CD4-positive, alpha-beta T cell treated with Interleukin-4 for 4 hours (primary cell): ENCODE results near the gene KCNJ3.

Experiments
- DNase-seq: peaks from one replicate; pipeline ENCODE4 v3.0.0-alpha.2; 2020

The KCNJ3 gene, protein sequence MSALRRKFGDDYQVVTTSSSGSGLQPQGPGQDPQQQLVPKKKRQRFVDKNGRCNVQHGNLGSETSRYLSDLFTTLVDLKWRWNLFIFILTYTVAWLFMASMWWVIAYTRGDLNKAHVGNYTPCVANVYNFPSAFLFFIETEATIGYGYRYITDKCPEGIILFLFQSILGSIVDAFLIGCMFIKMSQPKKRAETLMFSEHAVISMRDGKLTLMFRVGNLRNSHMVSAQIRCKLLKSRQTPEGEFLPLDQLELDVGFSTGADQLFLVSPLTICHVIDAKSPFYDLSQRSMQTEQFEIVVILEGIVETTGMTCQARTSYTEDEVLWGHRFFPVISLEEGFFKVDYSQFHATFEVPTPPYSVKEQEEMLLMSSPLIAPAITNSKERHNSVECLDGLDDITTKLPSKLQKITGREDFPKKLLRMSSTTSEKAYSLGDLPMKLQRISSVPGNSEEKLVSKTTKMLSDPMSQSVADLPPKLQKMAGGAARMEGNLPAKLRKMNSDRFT

DNA sequence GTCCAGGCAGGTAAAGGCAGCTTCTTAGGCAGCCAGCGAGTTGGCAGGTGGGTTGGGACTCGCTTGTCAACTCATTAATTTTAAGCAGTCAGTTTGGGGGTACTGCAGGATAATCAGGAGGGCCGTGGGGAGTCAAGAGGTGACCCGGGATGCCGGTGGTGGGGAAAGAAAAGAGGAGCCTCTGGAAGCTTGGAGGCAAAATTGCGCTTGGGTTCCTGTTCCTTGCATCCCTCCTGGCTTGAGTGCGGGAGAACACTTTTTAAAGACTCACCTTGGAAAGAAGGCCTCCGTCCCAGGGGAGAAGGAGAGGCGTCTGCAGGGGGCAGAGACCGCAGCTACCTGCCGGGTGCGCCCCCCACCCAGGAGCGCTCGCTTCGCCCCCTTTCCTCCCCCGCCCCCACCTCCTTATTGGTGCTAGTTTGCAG, at the start of gene KCNJ3:
Gene KCNJ3, plus strand, starts transcription at position 400 of the 425 bp plus-strand sequence. CDS start 81 bp downstream, outside the sequence.
- no peak for DNase-seq

- DNase-seq = no peak
These were observed 43.0 kb upstream of the KCNJ3 start for GRCh38 chr2:154655499-154655898.

- no peak for DNase-seq
These were observed 39.6 kb upstream of the KCNJ3 start for GRCh38 chr2:154658854-154659253.

GRCh38 chr2:154664248-154664647, 34.2 kb upstream of the KCNJ3 start:
- DNase-seq = no peak

DNA sequence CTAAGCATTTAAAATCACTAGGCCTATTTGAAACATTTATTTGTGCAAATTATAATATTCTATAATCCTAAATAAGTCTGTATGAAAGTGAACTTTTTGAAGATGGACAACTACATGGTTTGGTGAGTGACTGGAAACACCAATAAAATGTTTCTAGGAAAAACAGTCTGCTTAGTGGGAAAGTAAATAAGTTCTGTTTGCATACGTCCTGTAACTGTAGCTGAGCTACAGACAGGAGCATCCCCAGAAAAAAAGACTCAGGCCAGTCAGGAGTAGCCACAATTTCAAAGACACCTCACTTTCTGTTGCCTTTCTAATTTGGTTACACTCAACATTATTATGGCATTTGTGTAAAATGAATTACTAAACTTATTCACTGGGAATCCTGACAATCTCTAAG, 28.4 kb upstream of the KCNJ3 start:
- no peak for DNase-seq

DNA sequence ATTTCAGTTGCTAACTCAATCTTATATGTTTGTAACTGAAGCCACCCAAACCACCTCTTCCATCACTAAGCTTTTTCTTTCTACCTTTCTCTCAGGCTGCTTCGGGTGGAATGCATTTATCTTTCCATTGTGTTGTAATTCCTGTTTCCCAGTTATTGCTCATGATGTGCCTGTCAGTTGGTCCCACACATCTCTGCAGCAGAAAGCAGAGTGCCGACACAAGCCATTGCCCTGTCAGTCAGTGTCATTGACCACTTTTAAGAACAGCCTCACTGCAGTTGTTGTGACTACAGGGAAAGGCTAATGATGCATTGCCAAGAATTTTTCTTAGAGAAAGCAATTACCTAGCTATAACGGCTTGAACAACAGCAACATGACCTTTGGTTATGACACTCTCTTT, 24.8 kb upstream of the KCNJ3 start:
- no peak for DNase-seq

DNA sequence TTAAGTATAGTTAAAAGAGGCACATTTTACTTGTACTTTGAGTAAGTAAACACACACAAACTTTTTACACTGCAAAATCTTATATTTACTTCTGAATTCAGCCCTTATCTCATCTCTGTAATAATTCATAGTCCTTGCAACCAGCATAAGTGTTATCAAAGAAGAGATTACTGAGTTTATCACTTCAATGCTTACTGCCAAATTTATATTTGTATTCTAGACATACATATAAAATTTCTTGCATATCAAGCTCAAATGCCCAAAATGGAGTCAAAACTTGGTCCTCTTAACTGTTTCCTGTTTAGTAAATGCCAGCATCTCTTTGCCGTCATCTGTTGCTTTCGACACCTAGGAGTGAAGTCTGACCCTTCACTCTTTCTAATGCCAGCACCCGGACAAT, 21.1 kb upstream of the KCNJ3 start:
- no peak for DNase-seq

GRCh38 chr2:154681741-154682140, 16.8 kb upstream of the KCNJ3 start:
- no peak for DNase-seq

DNA sequence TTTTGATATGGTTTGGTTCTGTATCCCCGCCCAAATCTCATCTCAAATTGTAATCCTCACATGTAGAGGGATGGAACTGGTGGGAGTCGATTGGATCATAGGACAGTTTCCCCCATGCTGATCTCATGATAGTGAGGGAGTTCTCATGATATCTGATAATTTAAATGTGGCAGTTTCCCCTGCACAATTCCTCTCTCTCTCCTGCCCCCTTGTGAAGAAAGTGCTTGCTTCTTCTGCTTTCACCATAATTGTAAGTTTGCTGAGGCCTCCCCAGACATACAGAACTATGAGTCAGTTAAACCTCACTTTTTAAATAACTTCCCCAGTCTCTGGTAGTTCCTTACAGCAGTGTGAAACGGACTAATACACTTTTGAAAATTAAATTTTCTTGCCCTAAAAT, 12.3 kb upstream of the KCNJ3 start:
- DNase-seq = no peak

DNA sequence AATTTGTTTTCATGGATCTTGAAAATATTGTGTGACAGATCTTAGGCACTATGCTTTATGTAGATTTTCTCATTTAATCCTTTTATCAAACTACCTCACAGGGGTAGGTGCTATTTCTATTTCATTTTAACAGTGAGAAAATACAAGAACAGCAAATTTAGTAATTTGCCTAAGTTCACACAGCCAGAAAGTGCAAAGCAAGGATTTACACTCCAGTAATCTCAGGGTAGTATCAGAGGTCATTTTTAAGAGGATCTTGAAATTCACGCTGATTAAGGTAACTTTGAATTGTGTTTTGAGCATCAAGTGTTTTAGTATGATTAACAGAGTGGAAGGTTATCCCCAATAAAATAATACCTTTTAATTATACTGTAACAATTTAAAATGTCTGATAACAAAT, 10.1 kb upstream of the KCNJ3 start:
- DNase-seq = no peak

DNA sequence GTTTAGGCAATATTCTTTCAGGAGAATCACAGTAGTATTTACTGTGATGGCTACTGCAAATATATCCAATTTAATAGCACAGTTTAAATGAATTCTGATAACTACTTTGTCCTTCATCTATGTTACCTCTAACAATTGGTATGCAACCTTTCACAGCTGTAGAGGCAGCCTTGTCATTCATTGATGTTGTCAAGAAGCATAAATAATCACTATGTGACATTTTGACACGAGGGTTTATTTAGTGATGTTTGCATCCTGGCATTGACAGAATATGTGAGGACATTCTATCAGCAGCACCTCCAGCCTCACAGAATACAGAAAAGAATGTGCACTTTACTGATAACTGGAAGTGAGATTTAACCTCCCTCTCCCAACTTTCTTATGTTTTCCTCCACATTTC, 9.3 kb upstream of the KCNJ3 start:
- no peak for DNase-seq

DNA sequence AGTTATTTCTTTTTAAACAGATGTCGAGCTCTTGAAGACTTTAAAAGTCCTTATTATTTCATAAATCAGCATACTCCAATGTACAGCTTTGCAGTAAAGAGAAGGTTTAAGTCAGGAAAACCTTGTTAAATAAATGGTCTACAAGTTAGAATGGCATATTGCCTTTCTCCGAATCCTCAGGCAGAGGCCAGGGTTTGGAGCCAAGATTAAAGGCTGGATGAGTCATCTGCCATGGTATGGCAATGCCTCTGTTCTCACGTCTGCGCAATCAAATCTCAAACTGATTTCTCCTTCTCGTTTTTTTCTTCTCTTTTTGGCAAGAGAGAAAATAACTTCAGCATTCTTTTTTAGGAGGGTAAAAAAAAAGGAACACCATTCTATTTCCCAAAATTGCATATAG, 5.6 kb upstream of the KCNJ3 start:
- DNase-seq = no peak

- DNase-seq = no peak
These were observed 4.7 kb upstream of the KCNJ3 start for GRCh38 chr2:154693741-154694340.

DNA sequence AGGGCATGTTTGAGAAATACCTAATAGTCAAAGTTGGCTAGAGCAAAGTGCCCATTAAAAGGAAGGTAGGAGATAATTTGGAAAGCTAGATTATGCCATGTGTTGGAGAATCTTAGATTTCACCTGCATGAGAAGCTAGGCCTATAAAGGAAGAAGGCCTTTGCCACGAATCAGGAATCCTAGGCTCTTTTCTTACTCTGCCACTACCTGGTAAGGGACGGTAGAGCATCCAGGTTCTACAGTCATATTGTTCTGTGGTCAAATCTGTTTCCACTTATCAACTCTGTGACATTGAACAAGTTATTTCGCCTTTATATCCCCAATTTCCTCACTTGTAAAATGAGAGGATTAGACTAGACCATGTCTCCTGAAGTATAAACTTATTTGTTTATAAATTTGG, 3.6 kb upstream of the KCNJ3 start:
- DNase-seq = no peak

DNA sequence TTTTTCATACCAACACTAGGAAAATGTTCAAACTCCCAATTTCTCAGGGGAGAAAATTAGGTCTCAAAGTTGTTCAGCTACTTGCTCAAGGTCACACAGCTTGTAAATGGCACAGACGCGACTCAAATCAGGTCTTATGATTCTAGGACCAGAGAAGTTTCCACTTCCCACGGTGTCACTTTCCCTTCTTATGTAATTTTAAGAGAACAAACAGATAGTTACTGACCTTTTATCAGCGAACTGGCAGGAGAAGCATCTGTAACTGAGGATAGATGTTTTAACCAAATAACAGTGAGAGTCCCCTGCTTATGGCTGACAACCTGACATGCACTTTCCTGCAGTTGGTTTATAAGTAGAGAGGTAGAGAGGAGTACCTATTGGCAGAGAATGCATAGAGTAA, 2.1 kb upstream of the KCNJ3 start:
- DNase-seq = no peak

DNA sequence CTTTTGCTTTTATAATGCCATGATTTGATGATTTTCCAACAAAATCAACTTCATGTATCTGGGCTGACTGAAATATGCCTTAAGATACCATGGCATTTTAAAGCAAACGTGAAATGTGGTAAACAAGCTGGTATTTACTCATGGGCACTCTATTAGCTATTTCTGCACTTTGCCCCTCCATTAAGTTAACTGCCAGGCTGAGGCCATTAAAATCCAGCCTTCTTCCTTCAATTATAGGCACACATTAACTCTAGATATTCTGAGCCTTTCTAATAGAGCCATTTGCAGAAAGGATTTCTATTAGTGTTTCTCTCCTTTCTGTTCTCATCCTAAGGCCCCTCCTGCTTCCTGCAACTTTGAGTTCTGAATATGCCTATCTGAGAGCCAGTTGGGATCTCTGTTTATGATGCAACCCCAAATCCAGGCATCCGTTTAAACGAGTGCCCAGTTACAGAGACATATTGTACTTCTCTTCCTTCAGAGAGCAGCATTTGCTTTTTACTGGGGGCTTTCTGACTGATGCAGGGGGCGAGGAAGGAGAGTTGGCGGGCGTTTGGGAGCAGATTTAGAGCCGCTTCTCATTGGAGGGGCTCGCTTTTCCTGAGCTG, 1.6 kb upstream of the KCNJ3 start:
- DNase-seq = no peak

DNA sequence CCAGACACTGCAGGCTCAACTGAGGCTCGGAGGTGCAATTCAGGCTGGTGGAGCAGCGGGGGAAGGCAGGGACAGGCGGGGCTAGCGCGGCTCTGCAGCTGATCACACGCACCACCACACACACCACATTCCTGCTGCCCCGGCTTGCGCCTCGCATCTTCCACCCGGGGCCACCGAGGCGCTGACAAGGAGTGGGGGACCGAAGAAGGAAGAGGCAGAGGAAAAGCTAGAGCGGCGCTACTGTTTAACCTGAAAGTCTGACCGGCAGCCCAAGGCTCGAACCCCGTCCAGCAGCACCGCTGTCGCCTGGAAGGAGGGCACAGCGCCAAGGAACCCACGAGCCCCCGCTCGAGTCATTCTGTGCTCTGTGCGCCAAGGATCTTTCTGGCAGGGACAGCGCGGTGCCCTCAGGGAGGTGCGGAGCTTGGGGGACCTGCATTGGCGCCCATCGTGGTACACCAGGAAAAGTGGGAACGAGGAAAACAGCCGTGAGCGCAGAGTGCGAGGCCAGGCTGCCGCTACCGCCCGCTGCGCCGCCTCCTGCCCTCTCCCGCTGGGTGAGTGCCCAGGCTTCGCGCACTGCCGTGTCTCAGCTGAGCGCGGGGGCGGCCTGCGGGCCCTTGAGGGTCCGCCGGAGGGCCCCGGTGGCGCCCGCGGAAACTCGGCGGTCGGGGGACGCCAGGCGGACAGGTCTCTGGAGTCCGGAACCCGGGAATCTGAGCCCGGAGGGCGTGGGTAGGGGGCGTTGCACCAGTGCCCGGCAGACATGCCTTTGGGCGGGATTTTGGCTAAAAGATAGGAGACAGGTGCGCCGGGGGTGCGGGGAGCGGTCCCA, 860 bp upstream of the KCNJ3 start:
- DNase-seq = no peak

DNA sequence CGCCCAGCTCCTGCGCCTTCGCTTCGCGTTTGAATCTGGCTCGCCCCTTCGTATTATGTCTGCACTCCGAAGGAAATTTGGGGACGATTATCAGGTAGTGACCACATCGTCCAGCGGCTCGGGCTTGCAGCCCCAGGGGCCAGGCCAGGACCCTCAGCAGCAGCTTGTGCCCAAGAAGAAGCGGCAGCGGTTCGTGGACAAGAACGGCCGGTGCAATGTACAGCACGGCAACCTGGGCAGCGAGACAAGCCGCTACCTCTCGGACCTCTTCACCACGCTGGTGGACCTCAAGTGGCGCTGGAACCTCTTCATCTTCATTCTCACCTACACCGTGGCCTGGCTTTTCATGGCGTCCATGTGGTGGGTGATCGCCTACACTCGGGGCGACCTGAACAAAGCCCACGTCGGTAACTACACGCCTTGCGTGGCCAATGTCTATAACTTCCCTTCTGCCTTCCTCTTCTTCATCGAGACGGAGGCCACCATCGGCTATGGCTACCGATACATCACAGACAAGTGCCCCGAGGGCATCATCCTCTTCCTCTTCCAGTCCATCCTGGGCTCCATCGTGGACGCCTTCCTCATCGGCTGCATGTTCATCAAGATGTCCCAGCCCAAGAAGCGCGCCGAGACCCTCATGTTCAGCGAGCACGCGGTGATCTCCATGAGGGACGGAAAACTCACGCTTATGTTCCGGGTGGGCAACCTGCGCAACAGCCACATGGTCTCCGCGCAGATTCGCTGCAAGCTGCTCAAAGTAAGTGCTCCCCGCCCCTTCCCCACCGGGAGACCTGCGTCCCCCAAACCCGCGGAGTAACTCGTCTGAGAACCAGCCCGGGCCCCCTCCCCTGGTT, 453 bp downstream of the KCNJ3 start:
- no peak for DNase-seq

DNA sequence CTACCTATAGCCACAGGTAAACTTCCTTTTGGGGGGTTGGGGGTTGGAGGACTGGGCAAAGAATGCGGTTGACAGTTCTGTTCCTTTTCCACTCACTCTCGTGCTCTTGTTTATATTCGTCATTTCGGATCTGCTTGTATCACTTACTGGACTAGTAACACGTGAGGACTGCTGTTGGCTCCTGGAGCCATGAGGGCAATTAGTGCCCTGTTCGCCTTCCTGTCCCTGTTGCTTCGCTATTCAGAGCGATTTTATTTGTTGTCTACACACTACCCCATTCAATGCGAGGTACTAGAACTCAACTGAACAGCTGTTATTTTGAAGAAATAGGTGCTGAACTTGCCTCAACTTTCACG, 1.1 kb downstream of the KCNJ3 start:
- DNase-seq = no peak

GRCh38 chr2:154700136-154700535, 1.6 kb downstream of the KCNJ3 start:
- DNase-seq = no peak

GRCh38 chr2:154704991-154705390, 6.5 kb downstream of the KCNJ3 start:
- DNase-seq = no peak

GRCh38 chr2:154706660-154707059, 8.2 kb downstream of the KCNJ3 start:
- DNase-seq = no peak
